Measurements from ENCODE around the gene THRA. TPM values are rescaled to one million over a fixed set of nuclear protein-coding genes. Genes with fewer than 3 reads are reported as not detected.
A peak's percentile ranks its signal among the peaks of the same experiment; 100 is the strongest.
"Not testable (repeated sequence)": the region's sequence is repeated elsewhere in the genome, so short reads cannot be mapped to it uniquely, and the experiment has no call there.

Gene THRA
- polyA plus RNA-seq, 3 donors from 2014 or later: 5.0 to 15.0 (median 8.0) TPM

GRCh38 chr17:40135817-40136216, 73.1 kb downstream of the THRA start:
- no peak overlapping the region for H3K4me3 Mint-ChIP-seq
- no peaks in the 10 kb centered on the region for H3K9me3 Mint-ChIP-seq
- H3K36me3 Mint-ChIP-seq: peaks cover 11 to 37% (median 33%) of the 10 kb centered on the region in 3 donors
- no peak for DNase-seq
- H3K4me1 Mint-ChIP-seq: peaks cover 12 to 17% of the 10 kb centered on the region in 2 donors
- peak overlapping the region; percentile 40 to 84 (median 56) for H3K27ac Mint-ChIP-seq
- H3K27me3 Mint-ChIP-seq (ENCODE audit: low read depth in 3 of 3): peaks cover 9 to 17% (median 11%) of the 10 kb centered on the region in 3 donors

- Mint-ChIP-seq H3K36me3 (peaks cover 5 to 20% (median 15%) of the 10 kb centered on the region in 3 donors), H3K27me3 (ENCODE audit: low read depth in 3 of 3) (peaks cover 8 to 19% (median 11%) of the 10 kb centered on the region in 3 donors), H3K4me3 (peak overlapping the region; percentile 94 to 97 (median 95)), H3K9me3 (no peaks in the 10 kb centered on the region), H3K27ac (peak overlapping the region; percentile 98 to 100 (median 100)), H3K4me1 (peaks cover 24 to 32% of the 10 kb centered on the region in 2 donors)
- no peak for DNase-seq
These were observed 76.8 kb downstream of the THRA start for GRCh38 chr17:40139566-40140058.

- Mint-ChIP-seq H3K4me1 (peaks cover 32 to 59% of the 10 kb centered on the region in 2 donors), H3K36me3 (peaks cover 8 to 21% (median 17%) of the 10 kb centered on the region in 3 donors), H3K27ac (peak overlapping the region in 1 of 6 donors; percentile 28), H3K27me3 (ENCODE audit: low read depth in 3 of 3) (peaks cover 8 to 19% (median 11%) of the 10 kb centered on the region in 3 donors)
- H3K4me3 Mint-ChIP-seq, H3K9me3 Mint-ChIP-seq, DNase-seq: not testable (repeated sequence)
These were observed 80.4 kb downstream of the THRA start for GRCh38 chr17:40143166-40143565.

Other genes with a start within 250 kb of the THRA start
- 10 to 100 TPM in 2 of 3 donors, 1 to 10 TPM in 1; 3.1 to 77.5 (median 15.7) TPM for gene IKZF3, start 198.7 kb upstream of the THRA start, polyA plus RNA-seq
- not detected for gene ZPBP2, start 194.8 kb upstream of the THRA start, polyA plus RNA-seq
- 1 to 10 TPM in 2 of 3 donors, under 1 TPM in 1; 0.13 to 2.4 (median 2.1) TPM for gene GSDMB, start 144.3 kb upstream of the THRA start, polyA plus RNA-seq
- gene ORMDL3, start 135.4 kb upstream of the THRA start, polyA plus RNA-seq: 100 to 1,000 TPM in 1 of 3 donors, 10 to 100 TPM in 2; 44.1 to 154 (median 63.8) TPM
- not detected for gene LRRC3C, start 135.2 kb upstream of the THRA start, polyA plus RNA-seq
- 1 to 10 TPM in 1 of 3 donors, not detected in 2; 2.3 TPM for gene GSDMA, start 100.0 kb upstream of the THRA start, polyA plus RNA-seq
- 10 to 100 TPM; 47.0 to 59.1 (median 47.7) TPM for gene PSMD3, start 82.2 kb upstream of the THRA start, polyA plus RNA-seq
- gene CSF3, start 47.5 kb upstream of the THRA start, polyA plus RNA-seq: not detected
- gene MED24, start 8.6 kb upstream of the THRA start, polyA plus RNA-seq: 10 to 100 TPM; 34.8 to 75.8 (median 53.2) TPM
- gene NR1D1, start 37.6 kb downstream of the THRA start, polyA plus RNA-seq: 1 to 10 TPM in 1 of 3 donors, under 1 TPM in 1, not detected in 1; 0.49 to 2.8 TPM
- 10 to 100 TPM in 2 of 3 donors, 1 to 10 TPM in 1; 5.6 to 16.2 (median 11.1) TPM for gene MSL1, start 59.0 kb downstream of the THRA start, polyA plus RNA-seq
- gene CASC3, start 77.6 kb downstream of the THRA start, polyA plus RNA-seq: 10 to 100 TPM; 24.5 to 53.5 (median 27.7) TPM
- gene RAPGEFL1, start 114.5 kb downstream of the THRA start, polyA plus RNA-seq: not detected
- gene WIPF2, start 156.3 kb downstream of the THRA start, polyA plus RNA-seq: 10 to 100 TPM in 1 of 3 donors, 1 to 10 TPM in 2; 4.0 to 14.2 (median 5.2) TPM
- 1 to 10 TPM in 2 of 3 donors, under 1 TPM in 1; 0.81 to 1.8 (median 1.5) TPM for gene CDC6, start 224.9 kb downstream of the THRA start, polyA plus RNA-seq
- 10 to 100 TPM in 1 of 3 donors, 1 to 10 TPM in 2; 4.6 to 12.1 (median 4.6) TPM for gene RARA, start 246.2 kb downstream of the THRA start, polyA plus RNA-seq

Measured in immature natural killer cell (primary cell).